ENCODE results near the gene PGAP3. TPM values are rescaled to one million over a fixed set of nuclear protein-coding genes. Genes with fewer than 3 reads are reported as not detected.

Gene PGAP3
- total and polyA plus RNA-seq, 7 donors, result 1.4 to 7.9 (median 4.5) TPM

GRCh38 chr17:39709319-39709997 is 21.6 kb upstream of the PGAP3 start:
- Histone ChIP-seq H3K4me1 (peaks cover 17% of the 10 kb centered on the region), H3K9me3 (no peaks in the 10 kb centered on the region), H3K4me3 (no peak overlapping the region), H3K27me3 (ENCODE audit: insufficient read depth in 3 of 3, low read length in 2 of 3) (no peaks in the 10 kb centered on the region), H3K36me3 (ENCODE audit: insufficient read depth in 1 of 2, low read depth in 1 of 2) (peaks cover 0 to 76% of the 10 kb centered on the region in 2 donors), H3K27ac (no peak overlapping the region)
- intact Hi-C loops (cut with DNase I), result no loop called here
- ATAC-seq (no peak), DNase-seq (peak in 1 of 2 donors; percentile 8)
- WGBS, 3 donors, result 85 to 90% (median 89%) methylated on average over 13 to 14 of the region's 14 CpGs
- TF ChIP-seq, protein P1, sequence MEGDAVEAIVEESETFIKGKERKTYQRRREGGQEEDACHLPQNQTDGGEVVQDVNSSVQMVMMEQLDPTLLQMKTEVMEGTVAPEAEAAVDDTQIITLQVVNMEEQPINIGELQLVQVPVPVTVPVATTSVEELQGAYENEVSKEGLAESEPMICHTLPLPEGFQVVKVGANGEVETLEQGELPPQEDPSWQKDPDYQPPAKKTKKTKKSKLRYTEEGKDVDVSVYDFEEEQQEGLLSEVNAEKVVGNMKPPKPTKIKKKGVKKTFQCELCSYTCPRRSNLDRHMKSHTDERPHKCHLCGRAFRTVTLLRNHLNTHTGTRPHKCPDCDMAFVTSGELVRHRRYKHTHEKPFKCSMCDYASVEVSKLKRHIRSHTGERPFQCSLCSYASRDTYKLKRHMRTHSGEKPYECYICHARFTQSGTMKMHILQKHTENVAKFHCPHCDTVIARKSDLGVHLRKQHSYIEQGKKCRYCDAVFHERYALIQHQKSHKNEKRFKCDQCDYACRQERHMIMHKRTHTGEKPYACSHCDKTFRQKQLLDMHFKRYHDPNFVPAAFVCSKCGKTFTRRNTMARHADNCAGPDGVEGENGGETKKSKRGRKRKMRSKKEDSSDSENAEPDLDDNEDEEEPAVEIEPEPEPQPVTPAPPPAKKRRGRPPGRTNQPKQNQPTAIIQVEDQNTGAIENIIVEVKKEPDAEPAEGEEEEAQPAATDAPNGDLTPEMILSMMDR (IDR thresholded peaks at IDR 0.05), result no peak

- Histone ChIP-seq H3K9me3 (no peaks in the 10 kb centered on the region), H3K36me3 (ENCODE audit: insufficient read depth in 1 of 2, low read depth in 1 of 2) (peaks cover 0 to 51% of the 10 kb centered on the region in 2 donors), H3K27me3 (ENCODE audit: insufficient read depth in 3 of 3, low read length in 2 of 3) (no peaks in the 10 kb centered on the region), H3K27ac (no peak overlapping the region), H3K4me3 (no peak overlapping the region), H3K4me1 (peaks cover 40% of the 10 kb centered on the region)
- intact Hi-C loops (cut with DNase I), result no loop called here
- TF ChIP-seq, protein P1 (IDR thresholded peaks at IDR 0.05), result no peak
- WGBS, 3 donors, result 64 to 82% (median 80%) methylated on average over 7 of the region's 7 CpGs
- ATAC-seq, result no peak
- no peak for DNase-seq
Observed at GRCh38 chr17:39706921-39707337, 19.1 kb upstream of the PGAP3 start.

GRCh38 chr17:39706383-39706782 is 18.5 kb upstream of the PGAP3 start:
- intact Hi-C loops (cut with DNase I), result no loop called here
- Histone ChIP-seq H3K4me1 (peaks cover 43% of the 10 kb centered on the region), H3K4me3 (no peak overlapping the region), H3K27ac (no peak overlapping the region), H3K36me3 (ENCODE audit: insufficient read depth in 1 of 2, low read depth in 1 of 2) (peaks cover 0 to 46% of the 10 kb centered on the region in 2 donors), H3K9me3 (no peaks in the 10 kb centered on the region), H3K27me3 (ENCODE audit: insufficient read depth in 3 of 3, low read length in 2 of 3) (no peaks in the 10 kb centered on the region)
- TF ChIP-seq, protein P1 (IDR thresholded peaks at IDR 0.05), result no peak
- WGBS, 3 donors, result 43 to 80% (median 54%) methylated on average over 8 of the region's 8 CpGs
- peak in 3 of 4 donors; percentile 2 to 14 (median 4) for ATAC-seq
- DNase-seq, result no peak

GRCh38 chr17:39705786-39706348 is 18.0 kb upstream of the PGAP3 start:
- Histone ChIP-seq H3K9me3 (no peaks in the 10 kb centered on the region), H3K27me3 (ENCODE audit: insufficient read depth in 3 of 3, low read length in 2 of 3) (no peaks in the 10 kb centered on the region), H3K36me3 (ENCODE audit: insufficient read depth in 1 of 2, low read depth in 1 of 2) (peaks cover 0 to 41% of the 10 kb centered on the region in 2 donors), H3K4me3 (no peak overlapping the region), H3K4me1 (peaks cover 49% of the 10 kb centered on the region), H3K27ac (peak overlapping the region; percentile 63)
- DNase-seq (no peak), ATAC-seq (peak; percentile 59 to 79 (median 74))
- intact Hi-C loops (cut with DNase I), result no loop called here
- 26 to 44% (median 33%) methylated on average over 12 of the region's 12 CpGs for WGBS, 3 donors
- TF ChIP-seq, protein P1 (IDR thresholded peaks at IDR 0.05), result no peak

Measured in psoas muscle (tissue), 8 donors.